RWPE2 (cell line): ENCODE results near the gene ME3.

Experiments
- ATAC-seq: fragments of 200-7000 bp; cut with Tn5 transposase; 3 replicates; pipeline ENCODE4 v1.9.1; 2021; ENCODE audit warnings: low read depth
- DNase-seq: peaks from one replicate; pipeline ENCODE4 v3.0.0-alpha.2; 2020; ENCODE audit warnings: low spot score
- H3K27ac ChIP-seq: fragments of 450-650 bp; 2 replicates; pipeline ENCODE4 v1.5.1; 2017; ENCODE audit warnings: mild to moderate bottlenecking; ENCODE audit not compliant: poor library complexity, severe bottlenecking
- H3K27me3 ChIP-seq: fragments of 250-450 bp; sonication (Bioruptor Pico); 2 replicates; pipeline ENCODE4 v1.5.1; 2021; ENCODE audit warnings: mild to moderate bottlenecking, moderate library complexity; ENCODE audit not compliant: insufficient read depth, poor library complexity, severe bottlenecking
- H3K36me3 ChIP-seq: fragments of 250-450 bp; sonication (Bioruptor Pico); 2 replicates; pipeline ENCODE4 v1.5.1; 2020; ENCODE audit warnings: low read depth, mild to moderate bottlenecking, moderate library complexity
- H3K4me1 ChIP-seq: fragments of 250-450 bp; sonication (Bioruptor Pico); 2 replicates; pipeline ENCODE4 v1.5.1; 2021; ENCODE audit warnings: mild to moderate bottlenecking, moderate library complexity; ENCODE audit not compliant: insufficient read depth, poor library complexity, severe bottlenecking
- H3K4me3 ChIP-seq: fragments of 250-450 bp; sonication (Bioruptor Pico); 2 replicates; pipeline ENCODE4 v1.5.1; 2021; ENCODE audit warnings: mild to moderate bottlenecking, moderate library complexity; ENCODE audit not compliant: severe bottlenecking
- H3K9me3 ChIP-seq: fragments of 250-450 bp; sonication (Bioruptor Pico); 2 replicates; pipeline ENCODE4 v1.5.1; 2021; ENCODE audit warnings: mild to moderate bottlenecking, moderate library complexity; ENCODE audit not compliant: severe bottlenecking
- CTCF ChIP-seq: fragments of 450-650 bp; IDR thresholded peaks from one replicate; pipeline ENCODE4 v1.5.1; 2017; ENCODE audit warnings: mild to moderate bottlenecking, moderate library complexity; ENCODE audit not compliant: poor library complexity, severe bottlenecking

ME3 gene

GRCh38 chr11:86574493-86575207, 97.8 kb downstream of the ME3 start:
- ATAC-seq: no peak
- Histone ChIP-seq H3K9me3 (no peaks in the 10 kb centered on the region), H3K4me1 (peaks cover 39% of the 10 kb centered on the region), H3K27ac (no peak overlapping the region), H3K4me3 (no peak overlapping the region), H3K27me3 (no peaks in the 10 kb centered on the region), H3K36me3 (no peaks in the 10 kb centered on the region)
- DNase-seq: no peak
- no peak for TF ChIP-seq CTCF

- Histone ChIP-seq H3K9me3 (no peaks in the 10 kb centered on the region), H3K36me3 (no peaks in the 10 kb centered on the region), H3K4me3 (no peak overlapping the region), H3K4me1 (peaks cover 25% of the 10 kb centered on the region), H3K27me3 (no peaks in the 10 kb centered on the region), H3K27ac (peak overlapping the region; percentile 45)
- DNase-seq (no peak), ATAC-seq (peak; percentile 29)
- peak; percentile 49 for TF ChIP-seq CTCF
Observed at GRCh38 chr11:86571273-86571948, 101.0 kb downstream of the ME3 start.

GRCh38 chr11:86570451-86570850, 102.0 kb downstream of the ME3 start:
- peak; percentile 18; the same call in 2 of the 3 replicates for ATAC-seq
- no peak for DNase-seq
- Histone ChIP-seq H3K4me1 (peaks cover 25% of the 10 kb centered on the region), H3K36me3 (no peaks in the 10 kb centered on the region), H3K9me3 (no peaks in the 10 kb centered on the region), H3K27me3 (no peaks in the 10 kb centered on the region), H3K4me3 (no peak overlapping the region), H3K27ac (peak overlapping the region; percentile 45)
- TF ChIP-seq CTCF: no peak

- Histone ChIP-seq H3K27me3 (no peaks in the 10 kb centered on the region), H3K27ac (peak overlapping the region; percentile 45), H3K36me3 (no peaks in the 10 kb centered on the region), H3K4me3 (no peak overlapping the region), H3K9me3 (no peaks in the 10 kb centered on the region), H3K4me1 (peaks cover 25% of the 10 kb centered on the region)
- TF ChIP-seq CTCF: no peak
- DNase-seq (no peak), ATAC-seq (peak; percentile 61)
Observed at GRCh38 chr11:86570020-86570419, 102.4 kb downstream of the ME3 start.

GRCh38 chr11:86569109-86569508, 103.3 kb downstream of the ME3 start:
- ATAC-seq: no peak
- Histone ChIP-seq H3K27me3 (no peaks in the 10 kb centered on the region), H3K9me3 (no peaks in the 10 kb centered on the region), H3K4me3 (no peak overlapping the region), H3K36me3 (no peaks in the 10 kb centered on the region), H3K4me1 (peaks cover 20% of the 10 kb centered on the region), H3K27ac (no peak overlapping the region)
- no peak for TF ChIP-seq CTCF
- no peak for DNase-seq
